Right cardiac atrium (tissue), 5 donors: ENCODE data around the gene MICB. TPM values are rescaled to one million over a fixed set of nuclear protein-coding genes. Genes with fewer than 3 reads are reported as not detected.
"Not testable (repeated sequence)": the region's sequence is repeated elsewhere in the genome, so short reads cannot be mapped to it uniquely, and the experiment has no call there.

ENCODE experiments used
- ATAC-seq, 2 donors: fragments of 200-7000 bp; cut with Tn5 transposase; one replicate each; pipeline versions ENCODE4 v1.8.0 to v1.9.1; 2020; ENCODE audit warnings: moderate library complexity in 2 of 2, mild to moderate bottlenecking in 1 of 2
- DNase-seq, 3 donors: peaks; one replicate each; pipeline ENCODE4 v3.0.0-alpha.2; 2020
- H3K27ac ChIP-seq: one replicate; pipeline ENCODE4 v1.5.1; 2013; ENCODE audit warnings: mild to moderate bottlenecking, low read length, control low read depth, moderate library complexity
- H3K27me3 ChIP-seq: one replicate; pipeline ENCODE4 v1.6.1; 2013; ENCODE audit not compliant: control insufficient read depth, insufficient read depth
- H3K4me1 ChIP-seq: one replicate; pipeline ENCODE4 v1.6.1; 2013; ENCODE audit warnings: low read length; ENCODE audit not compliant: control insufficient read depth, insufficient read depth
- H3K4me3 ChIP-seq: one replicate; pipeline ENCODE4 v1.5.1; 2013; ENCODE audit warnings: low read length, control low read depth
- H3K9me3 ChIP-seq: one replicate; pipeline ENCODE4 v1.6.1; 2013; ENCODE audit warnings: low read length; ENCODE audit not compliant: control insufficient read depth
- WGBS: extraction: QIAGEN DNeasy Blood & Tissue Kit; methylation state at CpG from one replicate; pipeline ENCODE4 v1.1.7; 2013; 5-methylcytosine and 5-hydroxymethylcytosine counted together
- intact Hi-C, 4 donors: fragments of 100-400 bp; cut with DNase I; formaldehyde crosslinking; loops; one replicate each; pipeline versions ENCODE4 v1.11.0 to v1.14.0; 2022 to 2023
- polyA plus RNA-seq: library from polyadenylated mRNA; stranded (reverse); fragments of 200-250 nt; gene quantifications from one replicate; pipeline ENCODE4 v1.2.3, GENCODE V29; 2013
- total RNA-seq, 4 donors: library from RNA; stranded (reverse); fragmentation: NEBNext Ultra II Directional; extraction: Animal tissue kit (Norgen Biotek cat#: 25700); gene quantifications; one replicate each; pipeline ENCODE4 v1.2.1, GENCODE V29; 2021
- donor health status: healthy with polysubstance abuse.
- donor health status: DM: no; HTN: yes; CAD: no.
- donor health status: DM: no; HTN: no; CAD: no.
- donor health status: DM: no; HTN: yes; CAD: no; lungs with severe emphysema.
- donor health status: DM: yes; HTN: yes; CAD: no.

The MICB gene
- total and polyA plus RNA-seq, 5 donors: 1.2 to 1.8 (median 1.6) TPM

- Histone ChIP-seq H3K4me3 (no peak overlapping the region), H3K9me3 (no peaks in the 10 kb centered on the region), H3K4me1 (no peaks in the 10 kb centered on the region), H3K27me3 (no peaks in the 10 kb centered on the region), H3K27ac (no peak overlapping the region)
- no peak for DNase-seq
- no peak for ATAC-seq
- intact Hi-C loops: no loop called here
- 83% methylated on average over 4 of the region's 4 CpGs for WGBS
Observed at GRCh38 chr6:31489086-31489485, 8.9 kb upstream of the MICB start.

GRCh38 chr6:31490115-31490873, 7.7 kb upstream of the MICB start:
- intact Hi-C loops: loop anchor here in 1 of 4 donors (5.0 kb wide), 1 partner anchor 42 kb away; no protein-coding TSS in a partner anchor
- Histone ChIP-seq H3K4me1 (no peaks in the 10 kb centered on the region), H3K9me3 (no peaks in the 10 kb centered on the region), H3K27ac (no peak overlapping the region), H3K27me3 (no peaks in the 10 kb centered on the region), H3K4me3 (no peak overlapping the region)
- ATAC-seq: no peak
- WGBS: 52% methylated on average over 16 of the region's 16 CpGs
- no peak for DNase-seq

- not testable (repeated sequence) for H3K9me3 ChIP-seq, ATAC-seq, H3K27me3 ChIP-seq, DNase-seq, H3K27ac ChIP-seq, H3K4me3 ChIP-seq, H3K4me1 ChIP-seq
- intact Hi-C loops: loop anchor here in 1 of 4 donors (5.0 kb wide), 1 partner anchor 39 kb away; no protein-coding TSS in a partner anchor
- under 1% methylated on average over 2 of the region's 2 CpGs for WGBS
Observed at GRCh38 chr6:31493550-31493874, 4.4 kb upstream of the MICB start.

- intact Hi-C loops: loop anchor here in 1 of 4 donors (5.0 kb wide), 1 partner anchor 38 kb away; no protein-coding TSS in a partner anchor
- Histone ChIP-seq H3K4me1 (no peaks in the 10 kb centered on the region), H3K4me3 (peak overlapping the region; percentile 83), H3K9me3 (no peaks in the 10 kb centered on the region), H3K27me3 (no peaks in the 10 kb centered on the region), H3K27ac (peak overlapping the region; percentile 87)
- ATAC-seq: peak; percentile 84 to 88
- peak; percentile 82 to 94 (median 92) for DNase-seq
- whole genome bisulfite sequencing: under 1% methylated on average over 58 of the region's 58 CpGs
Observed at GRCh38 chr6:31493875-31494694, 3.9 kb upstream of the MICB start.

GRCh38 chr6:31495580-31495979, 2.4 kb upstream of the MICB start:
- DNase-seq: no peak
- intact Hi-C loops: no loop called here
- Histone ChIP-seq H3K4me3 (no peak overlapping the region), H3K27me3 (no peaks in the 10 kb centered on the region), H3K27ac (no peak overlapping the region), H3K4me1 (no peaks in the 10 kb centered on the region), H3K9me3 (no peaks in the 10 kb centered on the region)
- ATAC-seq: no peak
- 71% methylated on average over 2 of the region's 2 CpGs for WGBS

GRCh38 chr6:31496826-31497225, 1.1 kb upstream of the MICB start:
- 54% methylated on average over 4 of the region's 4 CpGs for WGBS
- H3K9me3 ChIP-seq, H3K4me3 ChIP-seq, intact Hi-C loops, H3K27ac ChIP-seq, H3K27me3 ChIP-seq, ATAC-seq, DNase-seq, H3K4me1 ChIP-seq: not testable (repeated sequence)

GRCh38 chr6:31498748-31499147, 803 bp downstream of the MICB start:
- 12% methylated on average over 21 of the region's 21 CpGs for WGBS
- no peak for DNase-seq
- H3K27me3 ChIP-seq: no peaks in the 10 kb centered on the region
- no peak overlapping the region for H3K4me3 ChIP-seq
- H3K4me1 ChIP-seq: no peaks in the 10 kb centered on the region
- no peak overlapping the region for H3K27ac ChIP-seq
- ATAC-seq: no peak
- intact Hi-C loops: no loop called here
- no peaks in the 10 kb centered on the region for H3K9me3 ChIP-seq

GRCh38 chr6:31499648-31500047, 1.7 kb downstream of the MICB start:
- WGBS: 86% methylated on average over 1 of the region's 2 CpGs

GRCh38 chr6:31502586-31502985, 4.6 kb downstream of the MICB start:
- Histone ChIP-seq H3K4me1 (no peaks in the 10 kb centered on the region), H3K27ac (no peak overlapping the region), H3K27me3 (no peaks in the 10 kb centered on the region), H3K4me3 (no peak overlapping the region), H3K9me3 (no peaks in the 10 kb centered on the region)
- ATAC-seq (no peak), DNase-seq (no peak)
- intact Hi-C loops: no loop called here

More at GRCh38 chr6:31499648-31500047, 1.7 kb downstream of the MICB start:
- H3K4me3 ChIP-seq, intact Hi-C loops, H3K4me1 ChIP-seq, H3K27me3 ChIP-seq, ATAC-seq, DNase-seq, H3K27ac ChIP-seq, H3K9me3 ChIP-seq: not testable (repeated sequence)

- intact Hi-C loops, H3K27ac ChIP-seq: not testable (repeated sequence)
Observed at GRCh38 chr6:31509036-31509435, 11.1 kb downstream of the MICB start.

GRCh38 chr6:31510007-31510406, 12.1 kb downstream of the MICB start:
- DNase-seq: no peak

More at GRCh38 chr6:31509036-31509435, 11.1 kb downstream of the MICB start:
- H3K4me1 ChIP-seq, H3K9me3 ChIP-seq, H3K27me3 ChIP-seq, DNase-seq, H3K4me3 ChIP-seq: not testable (repeated sequence)
- ATAC-seq: peak in 1 of 2 donors; percentile 27
- 47% methylated on average over 2 of the region's 2 CpGs for WGBS

More at GRCh38 chr6:31510007-31510406, 12.1 kb downstream of the MICB start:
- Histone ChIP-seq H3K4me3 (no peak overlapping the region), H3K27me3 (no peaks in the 10 kb centered on the region), H3K27ac (no peak overlapping the region), H3K9me3 (no peaks in the 10 kb centered on the region), H3K4me1 (no peaks in the 10 kb centered on the region)
- no peak for ATAC-seq
- WGBS: 73% methylated on average over 4 of the region's 4 CpGs
- intact Hi-C loops: no loop called here
